GM18502 (cell line): ENCODE measurements around the gene C5orf15.
"Not testable (repeated sequence)": the region's sequence is repeated elsewhere in the genome, so short reads cannot be mapped to it uniquely, and the experiment has no call there.

ENCODE experiments used
- ATAC-seq: cut with Tn5 transposase; IDR thresholded peaks from one replicate; pipeline ENCODE4 v1.9.1; 2021; ENCODE audit warnings: mild to moderate bottlenecking; ENCODE audit not compliant: unreplicated experiment, poor library complexity

C5orf15 gene

DNA sequence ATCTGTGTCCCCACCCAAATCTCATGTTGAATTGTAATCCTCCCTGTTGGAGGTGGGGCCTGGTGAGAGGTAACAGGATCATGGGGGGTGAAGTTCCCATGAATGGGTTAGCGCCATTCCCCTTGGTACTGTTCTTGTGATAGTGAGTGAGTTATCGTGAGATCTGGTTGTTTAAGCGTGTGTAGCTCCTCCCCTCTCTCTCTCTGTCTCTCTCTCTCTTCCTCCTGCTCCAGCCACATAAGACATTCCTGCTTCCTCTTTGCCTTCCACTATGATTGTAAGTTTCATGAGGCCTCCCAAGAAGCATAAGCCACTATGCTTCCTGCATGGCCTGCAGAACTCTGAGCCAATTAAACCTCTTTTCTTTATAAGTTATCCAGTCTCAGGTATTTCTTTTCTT lies 28.8 kb downstream of the C5orf15 start:
- no peak for ATAC-seq

DNA sequence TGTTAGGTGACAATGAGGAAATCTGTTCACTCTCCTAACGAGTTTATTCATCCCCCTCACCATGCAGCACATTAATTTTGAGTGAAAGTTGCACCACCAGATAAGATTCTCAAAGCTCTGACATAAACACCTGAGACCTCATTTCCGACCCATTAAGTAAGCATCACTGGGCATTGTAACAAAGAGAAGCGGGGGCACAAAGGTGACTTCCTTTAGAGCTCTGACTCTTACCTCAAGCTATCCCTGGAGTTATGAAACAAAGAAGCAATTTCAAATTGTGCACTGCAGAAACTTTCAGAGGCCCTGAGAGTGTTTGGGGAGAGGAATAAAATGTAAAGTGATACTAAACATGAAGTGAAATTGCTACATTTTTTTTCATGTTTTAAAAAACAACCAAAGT lies 29.5 kb downstream of the C5orf15 start:
- ATAC-seq, result peak; percentile 55

DNA sequence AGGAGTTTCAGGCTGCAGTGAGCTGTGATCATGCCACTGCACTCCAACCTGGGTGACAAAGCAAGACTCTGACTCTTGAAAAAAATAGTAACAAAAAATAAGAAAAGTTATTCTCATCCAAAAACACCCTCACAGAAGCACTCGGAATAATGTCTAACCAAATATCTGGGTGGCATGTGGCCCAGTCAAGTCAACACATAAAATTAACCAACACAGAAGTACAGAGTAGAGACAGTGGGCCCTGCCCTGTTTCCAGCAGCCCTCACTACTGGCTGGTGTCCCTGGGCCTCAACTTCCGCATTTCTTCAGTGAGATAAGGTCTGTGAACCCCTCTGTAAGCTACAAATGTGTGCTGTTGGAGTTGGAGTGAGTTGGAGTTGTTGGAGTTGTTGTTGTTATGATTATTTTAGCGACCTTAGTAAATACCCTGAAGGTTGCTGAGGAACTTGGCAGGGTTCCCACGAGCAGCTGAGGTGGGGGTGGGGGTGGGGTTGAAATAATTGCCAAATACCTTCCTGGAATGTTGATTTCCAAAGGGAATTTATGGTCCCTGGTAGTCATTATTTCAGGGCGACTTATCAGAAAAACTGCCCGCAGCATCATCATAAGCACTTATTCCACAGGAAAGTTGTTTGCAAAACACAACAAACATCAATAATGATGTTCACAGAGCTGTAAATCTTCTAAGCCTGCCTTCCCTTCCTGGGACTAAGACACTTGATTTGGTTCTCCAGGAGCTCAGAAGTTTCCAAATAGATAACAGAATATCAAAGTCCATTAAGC lies 30.2 kb downstream of the C5orf15 start:
- ATAC-seq, result no peak

DNA sequence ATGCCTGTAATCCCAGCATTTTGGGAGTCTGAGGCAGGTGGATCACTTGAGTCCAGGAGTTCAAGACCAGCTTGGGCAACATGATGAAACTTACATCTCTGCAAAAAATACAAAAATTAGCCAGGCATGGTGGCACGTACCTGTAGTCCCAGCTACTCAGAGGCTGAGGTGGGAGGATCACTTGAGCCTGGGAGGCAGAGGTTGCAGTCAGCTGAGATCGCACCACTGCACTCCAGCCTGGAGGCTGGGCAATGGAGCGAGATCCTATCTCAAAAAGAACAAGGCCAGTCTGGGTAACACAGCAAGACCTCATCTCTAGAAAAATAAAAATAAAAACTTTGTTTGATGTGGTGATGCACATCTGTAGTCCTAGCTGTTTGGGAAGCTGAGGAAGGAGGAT lies 30.8 kb downstream of the C5orf15 start:
- ATAC-seq, result not testable (repeated sequence)

DNA sequence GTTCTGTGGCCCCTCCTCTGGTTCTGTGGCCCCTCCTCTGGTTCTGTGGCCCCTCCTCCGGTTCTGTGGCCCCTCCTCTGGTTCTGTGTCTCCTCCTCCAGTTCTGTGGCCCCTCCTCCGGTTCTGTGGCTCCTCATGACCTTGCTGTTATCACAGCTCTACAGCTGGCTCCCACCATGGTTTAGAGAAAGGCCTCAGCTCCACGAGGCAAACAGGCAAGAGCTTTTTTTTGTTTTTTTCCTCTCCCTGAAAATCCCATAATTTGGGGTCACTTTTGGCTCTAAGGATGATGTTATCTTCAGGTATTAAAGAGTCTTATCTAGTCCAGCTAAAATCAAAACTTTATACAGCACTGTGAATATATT lies 31.8 kb downstream of the C5orf15 start:
- no peak for ATAC-seq

DNA sequence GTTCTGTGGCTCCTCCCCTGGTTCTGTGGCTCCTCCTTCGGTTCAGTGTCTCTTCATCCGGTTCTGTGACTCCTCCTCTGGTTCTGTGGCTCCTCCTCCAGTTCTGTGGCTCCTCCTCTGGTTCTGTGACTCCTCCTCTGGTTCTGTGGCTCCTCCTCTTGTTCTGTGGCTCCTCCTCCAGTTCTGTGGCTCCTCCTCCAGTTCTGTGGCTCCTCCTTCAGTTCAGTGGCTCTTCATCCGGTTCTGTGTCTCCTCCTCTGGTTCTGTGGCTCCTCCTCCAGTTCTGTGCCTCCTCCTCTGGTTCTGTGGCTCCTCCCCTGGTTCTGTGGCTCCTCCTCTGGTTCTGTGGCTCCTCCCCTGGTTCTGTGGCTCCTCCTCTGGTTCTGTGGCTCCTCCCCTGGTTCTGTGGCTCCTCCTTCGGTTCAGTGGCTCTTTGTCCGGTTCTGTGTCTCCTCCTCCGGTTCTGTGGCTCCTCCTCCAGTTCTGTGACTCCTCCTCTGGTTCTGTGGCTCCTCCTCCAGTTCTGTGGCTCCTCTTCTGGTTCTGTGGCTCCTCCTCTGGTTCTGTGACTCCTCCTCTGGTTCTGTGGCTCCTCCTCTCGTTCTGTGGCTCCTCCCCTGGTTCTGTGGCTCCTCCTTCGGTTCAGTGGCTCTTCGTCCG lies 32.3 kb downstream of the C5orf15 start:
- not testable (repeated sequence) for ATAC-seq

DNA sequence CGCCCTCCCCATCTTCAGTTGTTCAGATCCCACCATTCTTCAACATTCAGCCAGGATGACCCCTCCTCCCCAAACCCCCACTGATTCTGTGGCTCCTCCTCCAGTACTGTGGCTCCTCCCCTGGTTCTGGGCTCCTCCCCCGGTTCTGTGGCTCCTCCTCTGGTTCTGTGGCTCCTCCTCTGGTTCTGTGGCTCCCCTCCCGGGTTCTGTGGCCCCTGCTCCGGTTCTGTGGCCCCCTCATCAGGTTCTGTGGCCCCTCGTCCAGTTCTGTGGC lies 32.8 kb downstream of the C5orf15 start:
- no peak for ATAC-seq

DNA sequence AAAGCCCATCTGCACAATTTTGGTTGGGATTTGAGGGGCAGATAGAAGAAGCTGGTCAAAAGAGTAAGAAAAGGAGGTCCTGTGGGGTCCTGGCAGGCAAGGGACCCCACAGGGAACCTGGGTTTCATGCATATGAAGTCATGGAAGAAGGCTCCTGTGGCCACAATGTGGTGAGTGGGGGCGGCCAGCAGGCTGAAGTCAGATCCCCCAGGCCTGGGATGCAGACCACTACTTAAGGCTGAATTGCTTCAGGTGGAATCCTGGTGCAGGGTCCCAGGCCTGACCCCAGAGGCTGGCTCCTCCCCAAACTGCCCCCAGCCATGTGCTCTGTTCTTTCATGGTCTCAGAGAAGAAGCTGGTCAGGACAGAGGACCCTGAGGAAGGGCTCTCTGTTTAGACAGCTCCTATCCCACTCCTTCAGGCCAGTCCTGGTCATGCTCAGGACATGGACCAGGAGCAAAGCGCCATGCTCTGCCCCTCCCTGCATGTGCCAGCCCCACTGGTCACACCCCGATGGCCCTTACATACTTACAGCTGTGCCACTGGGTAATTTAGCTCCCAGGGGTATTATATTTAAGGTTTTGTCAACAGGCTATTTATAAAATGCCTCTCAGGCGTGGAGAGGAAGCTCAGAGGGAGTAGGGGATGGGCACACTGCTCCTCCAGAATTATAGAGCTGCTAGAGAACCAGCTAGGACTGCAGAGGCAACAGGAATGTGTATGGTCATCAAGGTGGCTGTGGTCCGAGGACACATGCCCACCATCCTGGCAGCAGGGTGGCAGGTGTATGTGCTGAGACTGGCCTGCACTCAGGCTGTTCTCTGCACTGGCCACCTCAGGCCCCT lies 33.4 kb downstream of the C5orf15 start:
- no peak for ATAC-seq

DNA sequence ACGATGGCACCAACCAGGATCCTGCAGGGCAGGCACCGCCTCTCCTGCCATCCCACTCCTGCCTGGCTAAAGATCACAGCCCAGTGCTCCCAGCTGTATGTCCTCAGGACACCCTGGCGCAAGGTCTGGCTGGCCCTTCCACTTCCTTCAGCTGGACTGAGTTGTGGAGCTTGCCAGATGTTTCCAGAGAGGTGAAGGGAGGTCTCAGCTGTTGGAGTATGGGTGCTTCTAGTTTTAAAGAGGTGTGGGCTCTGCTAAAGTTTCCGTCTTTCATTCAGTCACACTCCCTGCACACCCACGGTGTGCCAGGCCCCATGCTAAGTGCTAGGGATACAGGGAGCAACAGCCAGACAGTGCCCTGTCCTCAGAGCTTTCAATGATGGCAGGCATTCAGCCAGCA lies 34.1 kb downstream of the C5orf15 start:
- ATAC-seq, result no peak

DNA sequence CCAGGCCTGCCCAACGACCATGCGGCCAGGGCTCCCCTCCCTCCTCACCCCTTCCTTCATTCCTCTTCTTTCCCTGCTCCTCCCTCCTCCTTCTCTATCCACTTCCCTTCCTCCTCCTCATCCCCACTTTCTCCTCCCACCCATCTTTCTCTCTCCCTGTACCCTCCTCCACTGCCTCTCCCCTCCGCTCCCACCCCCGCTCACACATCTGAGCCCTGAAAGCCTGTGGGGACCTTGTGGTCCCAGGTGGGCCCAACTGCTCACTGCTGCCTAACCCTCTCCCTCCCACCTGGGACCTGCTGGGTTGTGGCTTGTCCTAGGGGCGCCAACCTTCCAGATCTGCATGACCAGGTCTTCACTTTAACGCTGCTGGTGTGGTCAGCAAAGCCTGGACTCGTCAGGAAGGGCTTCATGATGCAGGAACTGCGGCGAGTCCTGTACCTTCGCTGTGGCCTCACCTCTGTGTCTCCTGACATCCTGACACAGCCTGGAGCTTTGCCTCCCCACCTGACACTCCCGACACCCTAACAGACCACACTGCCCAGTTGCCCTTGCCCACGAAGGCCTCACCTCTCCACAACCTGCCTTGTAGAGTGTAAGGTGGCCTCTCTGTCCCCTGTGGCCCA lies 34.6 kb downstream of the C5orf15 start:
- ATAC-seq, result no peak

DNA sequence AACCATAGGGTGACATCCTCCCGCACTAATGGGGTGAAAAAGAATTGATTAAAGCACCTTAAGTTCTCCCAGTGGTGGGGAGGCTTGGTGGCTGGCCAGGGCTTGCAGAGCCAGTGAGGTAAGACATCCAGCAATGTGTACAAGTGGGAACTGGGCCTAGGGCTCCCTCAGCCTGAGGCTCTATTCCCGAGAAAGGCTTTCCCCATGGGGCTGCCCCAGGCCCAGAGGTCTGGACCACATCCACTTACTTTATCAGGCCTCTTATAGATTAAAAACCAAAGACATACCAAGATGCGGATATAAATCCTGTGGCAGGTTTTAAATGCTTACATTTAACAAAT lies 35.3 kb downstream of the C5orf15 start:
- ATAC-seq, result no peak

DNA sequence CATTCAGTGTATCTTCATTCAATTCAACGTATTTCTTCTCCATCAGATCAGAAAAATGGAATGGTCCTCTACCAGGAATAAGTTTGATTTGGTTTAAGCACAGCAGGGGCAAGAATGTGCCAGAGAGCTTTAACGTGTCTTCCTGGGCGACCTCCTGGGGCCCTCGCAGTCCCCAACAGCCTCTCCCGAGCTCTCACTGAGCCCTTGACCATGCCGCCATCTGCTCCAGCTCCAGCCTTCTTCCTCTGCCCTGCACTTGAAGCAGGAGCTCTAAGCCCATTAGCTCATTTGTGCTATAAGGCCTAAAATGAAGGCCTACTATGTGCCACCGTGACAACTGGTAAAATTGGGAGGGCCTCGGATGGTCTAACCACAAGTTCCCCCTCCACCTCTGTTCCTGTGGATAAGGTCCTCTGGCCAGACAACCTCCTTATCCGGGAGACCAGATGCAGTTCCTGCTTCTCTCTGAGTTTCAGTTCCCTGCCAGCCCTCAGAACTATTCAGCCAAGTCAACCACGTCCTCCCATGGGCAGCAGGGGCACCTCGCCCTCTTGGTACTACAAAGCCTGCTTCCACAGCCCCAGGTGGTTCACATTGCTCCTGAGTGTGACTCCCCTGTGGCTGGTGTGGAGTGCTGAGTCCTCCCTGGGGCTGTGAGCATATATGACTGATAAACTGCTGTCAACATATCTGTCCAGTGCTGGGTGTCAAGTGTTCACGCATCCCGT lies 35.8 kb downstream of the C5orf15 start:
- no peak for ATAC-seq

DNA sequence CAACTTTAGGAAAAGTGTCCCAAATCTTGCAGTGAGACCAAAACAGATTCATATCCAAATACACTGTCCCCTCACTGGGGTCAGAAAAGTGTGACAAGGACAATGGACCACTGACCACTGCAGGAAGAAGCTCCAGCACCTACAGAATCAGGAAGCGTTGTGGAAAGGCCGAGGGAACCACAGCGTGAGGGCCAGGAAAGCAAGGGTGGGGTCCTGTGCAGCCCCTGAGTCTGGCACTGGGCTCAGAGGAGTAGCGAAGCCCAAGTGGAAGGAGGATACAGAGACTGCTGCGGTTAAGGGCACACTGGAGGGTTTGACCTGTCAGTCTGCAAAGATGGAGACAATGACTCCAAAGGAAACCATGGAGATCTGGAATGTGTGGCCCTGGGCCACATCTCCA lies 36.9 kb downstream of the C5orf15 start:
- no peak for ATAC-seq

DNA sequence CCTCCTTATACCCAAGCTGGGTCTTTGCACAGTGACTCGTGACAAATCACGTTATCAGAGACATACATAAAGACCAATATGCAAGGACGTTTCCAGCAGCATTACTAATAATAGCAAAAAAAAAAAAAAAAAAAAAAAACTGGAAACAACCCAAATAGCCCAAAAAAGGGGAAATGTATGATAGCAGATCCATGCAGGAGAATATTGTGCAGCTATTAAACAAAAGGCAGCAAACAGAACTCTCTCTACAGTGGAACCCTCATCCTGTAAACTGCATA lies 37.7 kb downstream of the C5orf15 start:
- ATAC-seq, result no peak

DNA sequence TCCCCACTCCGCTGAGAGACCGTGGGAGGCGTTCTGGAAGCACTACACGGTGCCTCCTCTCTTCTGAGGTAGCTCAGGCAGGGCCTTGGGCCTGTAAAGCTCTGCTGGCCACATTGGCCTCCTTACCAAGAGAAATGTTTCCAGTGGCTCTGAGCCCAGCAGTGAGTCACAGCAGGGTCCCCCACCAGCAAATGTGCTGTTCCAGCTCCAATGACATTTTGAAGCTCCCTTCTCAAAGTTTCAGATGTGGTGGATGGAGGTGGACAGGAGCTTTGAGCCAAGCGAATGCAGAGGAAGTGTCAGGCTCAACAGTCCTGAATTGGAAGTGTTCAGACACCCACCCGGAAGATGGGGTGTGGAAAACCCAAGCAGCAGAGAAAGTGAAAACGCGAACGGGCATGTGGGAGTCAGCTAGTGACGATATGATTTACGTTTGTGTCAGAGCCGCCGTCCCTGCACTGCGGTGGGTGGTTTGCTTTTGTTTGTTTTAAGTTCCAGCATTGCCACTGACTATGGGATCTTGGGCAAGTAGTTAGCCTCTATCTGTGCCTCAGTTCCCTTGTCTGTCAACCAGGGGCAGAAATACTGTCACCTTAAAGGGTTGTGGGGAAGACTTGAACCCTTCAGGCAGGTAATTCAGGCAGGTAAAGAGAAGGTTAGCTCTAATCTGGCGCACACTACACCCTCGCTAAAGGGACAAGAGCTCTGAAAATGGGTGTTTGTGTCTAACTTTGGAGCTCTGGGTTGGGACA lies 38.2 kb downstream of the C5orf15 start:
- peak; percentile 58 for ATAC-seq

DNA sequence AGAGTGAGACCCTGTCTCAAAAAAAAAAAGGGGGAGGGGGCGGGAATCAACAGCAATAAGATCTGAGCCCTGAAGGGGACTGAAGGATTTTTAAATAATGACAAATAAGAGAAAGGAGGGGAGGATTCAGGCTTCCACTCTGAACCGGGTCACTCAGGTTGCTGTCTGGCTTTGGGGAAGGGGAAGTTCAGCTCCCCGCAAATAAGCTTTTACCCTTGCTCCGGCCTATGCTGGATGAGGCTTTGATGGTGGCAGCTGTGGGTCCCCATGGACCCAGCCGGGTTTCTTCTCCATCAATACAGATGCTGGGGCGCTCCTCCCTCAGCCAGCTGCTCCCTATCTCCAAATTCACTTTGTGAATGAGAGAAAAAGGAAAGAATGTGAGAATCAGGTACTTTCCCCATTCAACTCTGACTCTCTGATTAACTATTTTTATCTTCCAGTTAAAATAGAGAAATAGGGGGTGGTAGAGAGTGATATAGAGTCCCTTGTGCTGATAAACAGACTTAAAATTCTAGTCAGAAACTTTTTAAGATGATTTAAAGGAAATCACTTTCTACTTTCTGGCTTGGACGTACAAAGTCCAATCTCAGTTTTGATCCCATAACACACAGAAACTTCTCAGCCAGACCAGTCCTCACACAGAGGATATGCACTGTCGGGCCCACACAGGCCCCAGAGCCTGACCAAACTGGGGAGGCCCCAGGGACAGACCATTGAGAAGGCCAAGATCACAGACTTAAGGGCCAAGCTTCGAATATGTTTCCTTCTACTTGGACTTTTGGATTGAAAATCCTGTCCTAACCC lies 39.6 kb downstream of the C5orf15 start:
- ATAC-seq, result no peak

DNA sequence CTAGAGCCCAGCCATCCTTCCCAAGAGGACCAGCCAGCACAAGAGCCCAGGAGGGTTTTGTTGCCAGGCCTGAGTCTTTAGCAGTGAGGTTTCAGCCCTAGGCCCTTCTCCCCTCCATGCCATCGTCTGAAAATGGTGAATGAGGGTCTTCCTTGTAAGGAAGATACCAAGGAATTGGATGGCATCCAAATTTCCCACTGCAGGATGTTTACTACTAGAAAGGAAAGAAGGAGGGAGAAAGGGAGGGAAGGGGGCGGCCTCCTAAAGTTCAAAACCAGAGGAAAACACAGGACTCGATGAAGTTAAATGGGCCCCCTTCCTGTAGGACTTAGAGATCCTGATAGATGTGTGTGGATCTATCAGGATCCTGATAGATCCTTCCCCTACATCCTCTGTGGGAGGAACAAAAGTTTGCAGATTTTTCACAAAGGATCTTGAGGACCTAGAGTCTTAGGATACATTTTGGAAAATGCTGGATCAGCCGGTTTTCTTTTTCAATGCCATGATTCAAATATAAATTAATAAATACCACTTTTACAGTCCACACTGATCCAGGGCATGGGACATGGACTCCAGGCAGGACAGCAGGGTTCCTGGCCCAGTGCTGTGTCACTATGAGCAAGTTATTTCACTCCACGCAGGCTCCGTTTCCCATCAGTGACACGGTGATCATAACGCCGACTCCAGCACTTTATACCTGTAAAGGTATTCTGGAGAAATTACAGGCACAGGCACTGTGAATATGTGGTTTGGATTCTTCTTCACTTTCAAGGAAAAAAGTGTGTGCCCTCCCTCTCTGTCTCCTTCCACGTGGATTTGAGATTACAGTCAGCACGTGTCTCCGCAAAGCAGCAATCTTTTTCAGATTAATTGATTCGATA lies 40.9 kb downstream of the C5orf15 start:
- no peak for ATAC-seq
